NOMO-1 treated with DMSO at 0.1 percent for 48 hours (cell line): ENCODE measurements around the gene DRD4.
"Not testable (repeated sequence)": the region's sequence is repeated elsewhere in the genome, so short reads cannot be mapped to it uniquely, and the experiment has no call there.

ENCODE experiments used
- DNase-seq: peaks from one replicate; lab custom pipeline; 2025; ENCODE audit not compliant: unreplicated experiment; lab: John Stamatoyannopoulos, UW

The DRD4 gene

DNA sequence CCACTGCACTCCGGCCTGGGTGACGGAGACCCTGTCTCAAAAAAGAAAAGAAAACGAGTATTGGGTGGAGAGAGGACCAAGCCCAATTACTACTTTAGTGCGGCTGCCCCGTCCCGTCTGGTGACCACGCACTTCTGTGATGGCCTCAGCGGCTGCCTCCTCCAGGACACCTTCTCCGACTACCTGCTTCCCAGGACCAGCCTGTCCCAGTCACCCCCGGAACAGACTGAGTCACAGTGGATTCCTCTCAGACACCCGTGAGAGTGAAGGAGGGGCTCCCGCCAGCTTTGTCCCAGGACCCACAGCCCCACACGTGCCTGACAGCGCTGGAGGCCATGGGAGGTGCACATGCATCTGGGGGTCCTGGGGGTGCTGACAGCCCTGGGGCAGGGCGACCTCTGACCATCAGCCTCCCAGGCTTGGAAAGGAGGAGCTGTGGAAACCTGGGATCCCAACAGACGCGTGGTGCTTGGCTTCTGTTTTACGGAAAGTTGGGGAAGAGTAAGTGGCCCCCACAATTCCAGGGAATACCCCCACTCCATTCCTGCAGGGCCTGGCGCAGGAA, 4.8 kb downstream of the DRD4 start:
- DNase-seq, result no peak

DNA sequence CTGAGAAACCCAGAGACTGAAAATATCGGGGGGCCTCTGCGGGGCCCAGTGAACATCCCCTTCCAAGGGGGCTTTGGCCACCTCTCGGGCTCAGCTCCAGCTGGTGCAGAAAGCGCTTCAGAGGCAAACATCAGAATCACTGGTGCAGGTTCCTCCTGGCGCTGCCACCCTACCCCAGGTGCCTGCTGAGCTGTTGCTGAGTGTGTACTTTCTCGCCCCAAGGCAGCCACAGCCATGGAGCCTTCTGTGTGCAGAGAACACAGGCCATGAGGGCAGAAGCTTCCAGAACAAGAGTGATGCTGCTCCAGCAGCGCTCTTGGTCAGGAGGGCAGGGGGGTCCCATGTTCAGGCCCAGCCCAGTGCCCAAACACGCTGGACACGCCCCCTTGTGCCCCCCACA, 6.3 kb downstream of the DRD4 start:
- no peak for DNase-seq

DNA sequence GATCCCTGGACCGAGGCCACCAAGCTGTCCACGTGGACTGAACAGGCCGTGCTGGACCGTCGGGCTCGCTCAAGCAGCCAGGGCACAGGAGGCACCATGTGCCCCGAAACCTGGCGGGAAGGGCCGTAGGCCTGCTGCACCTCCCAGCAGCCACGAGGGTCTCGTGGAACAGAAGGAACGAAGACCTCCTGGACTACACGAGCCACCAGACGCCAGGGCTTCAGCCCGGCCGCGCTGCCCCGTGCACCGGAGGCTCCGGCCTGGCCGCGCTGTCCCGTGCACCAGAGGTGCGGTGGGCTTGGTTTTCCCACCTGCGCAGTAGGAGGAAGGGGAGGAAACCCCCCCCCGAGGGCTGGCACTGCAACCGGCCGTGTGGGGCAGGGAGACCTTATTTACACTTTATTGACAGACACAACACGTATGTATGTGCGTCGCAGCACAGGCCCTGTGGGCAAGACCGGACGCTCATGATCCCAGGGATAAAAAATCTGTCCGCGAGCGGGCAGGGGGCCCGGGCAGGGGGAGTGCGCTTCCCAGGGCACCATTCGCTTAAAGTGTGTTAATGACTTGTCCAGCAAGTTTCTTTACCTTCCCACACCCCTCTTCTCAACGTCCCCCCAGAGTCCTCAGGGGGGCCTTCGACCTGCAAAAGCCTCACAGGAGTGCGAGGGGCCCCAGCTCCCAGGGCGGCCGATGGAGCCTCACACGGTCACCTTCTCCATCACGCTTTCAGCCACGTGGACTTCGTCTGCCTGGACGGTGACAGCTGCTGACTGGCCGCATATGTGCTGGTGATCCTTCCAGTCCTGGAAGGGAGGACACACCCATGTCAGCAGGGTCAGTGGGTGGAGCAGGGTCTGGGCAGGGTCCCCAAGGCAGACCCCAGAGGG, 7.0 kb downstream of the DRD4 start:
- DNase-seq, result no peak

DNA sequence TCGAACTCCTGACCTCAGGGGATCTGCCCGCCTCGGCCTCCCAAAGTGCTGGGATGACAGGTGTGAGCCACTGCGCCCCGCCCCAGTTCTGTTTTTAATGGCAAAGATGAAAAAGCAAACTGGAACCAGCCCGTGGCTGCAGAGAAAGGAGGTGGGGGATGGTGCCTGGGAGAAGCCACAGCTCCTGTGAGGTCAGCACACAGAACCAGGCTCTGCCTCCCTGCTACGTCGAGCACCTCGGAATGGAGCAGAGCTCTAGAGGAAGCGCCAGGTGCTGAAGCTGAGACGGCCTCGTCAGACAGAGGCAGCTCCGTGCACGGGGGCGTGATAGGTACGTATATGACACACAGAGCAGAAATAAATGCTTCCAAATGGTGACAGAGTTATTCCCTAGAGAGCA, 8.5 kb downstream of the DRD4 start:
- DNase-seq, result no peak

DNA sequence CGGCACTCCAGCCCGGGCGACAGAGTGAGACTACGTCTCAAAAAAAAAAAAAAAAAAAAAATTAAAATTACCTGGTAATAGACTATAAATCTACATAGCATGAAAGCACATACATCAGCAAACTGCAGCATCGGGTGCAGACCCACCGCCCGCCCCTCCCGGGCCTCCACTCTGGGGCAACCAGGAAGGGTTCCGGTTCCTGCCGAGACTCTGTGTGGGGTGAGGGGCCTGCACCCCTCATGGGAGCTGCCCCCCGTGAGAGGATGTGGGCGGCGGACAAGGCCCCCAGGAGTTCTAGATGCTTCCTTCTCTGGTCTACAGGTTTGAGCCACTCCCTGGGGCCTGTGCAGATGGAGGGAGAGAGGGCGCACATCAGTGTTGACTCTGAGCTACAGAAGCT, 9.1 kb downstream of the DRD4 start:
- DNase-seq, result no peak

DNA sequence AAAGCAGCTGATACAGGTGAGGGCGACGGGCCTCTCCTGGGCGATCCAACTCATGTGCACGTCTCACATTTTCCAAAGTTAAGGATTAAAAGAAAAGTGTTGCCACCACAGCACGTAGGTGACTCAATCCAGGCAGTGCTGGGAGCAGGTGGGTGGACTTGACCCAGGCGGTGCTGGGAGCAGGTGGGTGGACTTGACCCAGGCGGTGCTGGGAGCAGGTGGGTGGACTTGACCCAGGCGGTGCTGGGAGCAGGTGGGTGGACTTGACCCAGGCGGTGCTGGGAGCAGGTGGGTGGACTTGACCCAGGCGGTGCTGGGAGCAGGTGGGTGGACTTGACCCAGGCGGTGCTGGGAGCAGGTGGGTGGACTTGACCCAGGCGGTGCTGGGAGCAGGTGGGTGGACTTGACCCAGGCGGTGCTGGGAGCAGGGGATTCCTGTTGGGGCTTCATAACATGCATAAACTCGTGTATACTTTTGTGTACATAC, 10.6 kb downstream of the DRD4 start:
- DNase-seq, result not testable (repeated sequence)

DNA sequence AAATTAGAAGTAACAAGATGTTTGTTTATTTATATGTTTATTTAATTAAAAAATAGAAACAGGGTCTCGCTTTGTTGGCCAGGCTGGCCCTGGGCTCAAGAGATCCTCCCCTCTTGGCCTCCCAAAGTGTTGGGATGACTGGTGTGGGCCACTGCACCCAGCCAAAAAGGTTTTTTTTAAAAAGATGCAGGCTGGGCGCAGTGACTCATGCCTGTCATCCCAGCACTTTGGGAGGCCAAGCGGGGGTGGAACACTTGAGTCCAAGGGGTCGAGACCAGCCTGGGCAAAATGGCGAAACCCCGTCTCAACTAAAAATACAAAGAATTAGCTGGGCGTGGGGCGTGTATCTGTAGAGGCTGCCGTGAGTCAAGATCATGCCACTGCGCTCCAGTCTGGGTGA, 13.4 kb downstream of the DRD4 start:
- no peak for DNase-seq

DNA sequence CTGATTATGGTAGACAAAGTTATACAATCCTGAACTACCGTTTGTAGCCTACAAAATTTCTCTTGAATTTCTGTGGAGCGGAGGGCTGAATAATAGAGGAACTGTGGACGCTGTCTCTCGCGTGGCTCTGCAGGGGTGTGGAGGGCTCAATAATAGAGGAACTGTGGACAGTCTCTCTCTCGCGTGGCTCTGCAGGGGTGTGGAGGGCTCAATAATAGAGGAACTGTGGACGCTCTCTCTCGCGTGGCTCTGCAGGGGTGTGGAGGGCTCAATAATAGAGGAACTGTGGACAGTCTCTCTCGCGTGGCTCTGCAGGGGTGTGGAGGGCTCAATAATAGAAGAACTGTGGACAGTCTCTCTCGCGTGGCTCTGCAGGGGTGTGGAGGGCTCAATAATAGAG, 16.1 kb downstream of the DRD4 start:
- not testable (repeated sequence) for DNase-seq

DNA sequence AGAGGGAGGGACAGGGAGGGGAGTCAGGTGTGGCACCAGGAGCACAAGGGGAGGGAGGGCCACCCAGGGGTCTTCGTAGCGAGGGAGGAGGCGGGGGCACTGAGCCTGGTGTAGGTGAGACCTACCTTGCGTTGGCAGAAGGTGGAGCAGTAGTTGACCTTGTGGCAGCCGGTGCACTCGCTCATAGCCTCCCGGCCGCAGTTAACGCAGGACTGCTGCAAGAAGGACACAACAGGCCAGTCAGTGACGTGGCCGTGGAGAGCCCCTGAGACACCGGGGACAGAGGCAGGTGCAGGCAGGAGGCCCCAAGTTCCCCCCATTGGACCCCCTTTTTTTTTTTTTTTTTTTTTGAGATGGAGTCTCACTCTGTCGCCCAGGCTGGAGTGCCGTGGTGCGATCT, 16.8 kb downstream of the DRD4 start:
- DNase-seq, result no peak

DNA sequence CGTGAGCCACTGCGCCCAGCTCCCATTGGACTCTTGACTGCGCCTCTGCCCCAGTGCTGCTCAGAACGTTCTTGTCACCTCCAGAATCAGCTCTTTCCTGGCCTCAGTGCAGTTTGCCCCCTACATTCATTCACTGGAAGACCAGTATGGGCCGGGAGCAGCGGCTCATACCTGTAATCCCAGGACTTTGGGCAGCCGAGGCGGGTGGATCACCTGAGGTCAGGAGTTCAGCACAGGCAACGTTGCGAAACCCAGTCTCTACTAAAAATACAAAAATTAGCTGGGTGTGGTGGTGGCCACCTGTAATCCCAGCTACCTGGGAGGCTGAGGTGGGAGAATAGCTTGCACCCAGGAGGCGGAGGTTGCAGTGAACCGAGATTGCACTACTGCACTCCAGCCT, 17.4 kb downstream of the DRD4 start:
- DNase-seq, result not testable (repeated sequence)

DNA sequence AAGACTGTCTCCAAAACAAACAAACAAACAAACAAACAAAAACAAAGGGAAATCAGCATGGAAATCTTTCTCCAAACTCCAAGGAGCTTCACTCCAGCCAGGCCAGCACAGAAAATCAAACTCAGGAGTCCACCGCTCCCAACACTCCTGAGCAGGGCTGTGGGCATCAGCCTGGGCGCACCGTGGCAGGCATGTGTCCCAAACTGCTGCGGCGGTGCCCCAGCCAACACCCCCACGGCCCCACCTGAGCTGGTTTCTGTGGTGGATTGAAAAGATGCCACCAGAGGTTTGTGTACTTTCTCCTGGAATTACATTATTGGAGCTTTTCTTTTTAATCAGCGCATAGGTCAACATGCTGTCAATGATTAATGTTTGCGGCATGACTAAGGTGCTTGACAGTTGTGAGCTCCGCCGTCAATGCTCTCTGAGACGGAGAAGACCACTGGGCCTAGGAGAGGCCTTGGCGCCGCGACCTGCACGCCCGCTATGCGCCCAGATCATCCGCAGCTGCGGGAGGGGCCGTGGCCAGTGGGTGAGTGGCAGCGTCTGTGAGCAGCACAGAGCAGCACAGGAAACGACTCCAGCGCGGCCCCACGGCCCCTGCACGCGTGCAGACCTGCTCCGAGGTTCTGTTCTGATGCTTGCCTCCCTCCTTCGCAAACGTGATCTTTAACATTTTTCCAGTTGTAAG, 18.1 kb downstream of the DRD4 start:
- DNase-seq, result no peak

DNA sequence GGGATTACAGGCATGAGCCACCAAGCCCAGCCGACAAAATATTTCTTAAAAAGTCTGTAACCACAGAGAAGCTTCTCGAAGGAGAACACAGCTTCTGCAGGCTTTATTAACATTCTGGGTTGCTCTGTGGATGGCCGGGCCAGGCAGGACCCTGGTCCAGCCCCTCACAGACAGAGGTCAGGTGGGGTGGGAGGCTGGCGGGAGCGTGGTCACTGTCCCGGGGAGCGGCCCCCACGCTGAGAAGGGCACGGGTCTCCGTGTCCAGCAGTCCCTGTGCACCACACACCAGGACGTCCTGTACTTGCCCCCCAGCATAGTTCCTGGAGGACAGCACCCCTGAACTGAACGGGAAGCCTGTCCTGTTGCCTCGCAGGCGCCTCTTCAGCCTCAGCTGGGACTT, 19.4 kb downstream of the DRD4 start:
- DNase-seq, result no peak

DNA sequence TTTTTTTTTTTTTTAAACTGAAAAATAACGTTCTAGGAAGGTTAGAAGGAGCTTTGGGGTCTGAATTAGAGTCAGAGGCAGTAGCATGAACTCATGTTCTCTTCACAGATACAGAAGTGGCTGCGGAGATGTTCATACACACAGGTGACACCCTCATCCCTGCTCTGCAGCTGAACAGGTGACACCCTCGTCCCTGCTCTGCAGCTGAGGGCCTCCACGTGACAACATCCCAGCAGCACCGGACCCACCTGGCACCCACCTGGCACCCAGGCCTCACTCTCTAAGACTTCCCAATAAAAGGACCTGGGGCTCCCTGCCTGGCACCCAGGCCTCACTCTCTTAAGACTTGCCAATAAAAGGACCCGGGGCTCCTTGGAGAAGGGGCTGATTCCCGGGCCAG, 19.8 kb downstream of the DRD4 start:
- no peak for DNase-seq

DNA sequence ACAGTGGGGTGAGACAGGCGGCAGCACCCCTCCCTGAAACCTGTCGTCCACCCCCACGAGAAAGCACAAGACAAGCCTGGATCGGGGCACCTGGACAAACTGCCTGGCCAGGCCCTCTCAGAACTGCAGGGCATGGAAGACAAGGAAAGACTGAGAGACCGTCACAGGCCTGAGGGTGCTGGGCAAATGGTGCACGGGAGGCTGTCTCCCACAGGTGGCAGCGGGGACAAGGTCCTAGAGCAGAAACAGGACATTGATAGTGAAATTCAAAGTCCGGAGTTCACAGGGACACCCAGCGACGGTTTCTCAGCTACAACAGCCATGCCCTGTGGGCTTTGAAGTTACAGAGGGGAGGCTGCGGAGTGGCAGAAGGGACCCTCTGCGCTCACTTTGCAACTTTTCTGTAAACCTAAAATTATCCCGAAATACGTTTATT, 20.6 kb downstream of the DRD4 start:
- no peak for DNase-seq

DNA sequence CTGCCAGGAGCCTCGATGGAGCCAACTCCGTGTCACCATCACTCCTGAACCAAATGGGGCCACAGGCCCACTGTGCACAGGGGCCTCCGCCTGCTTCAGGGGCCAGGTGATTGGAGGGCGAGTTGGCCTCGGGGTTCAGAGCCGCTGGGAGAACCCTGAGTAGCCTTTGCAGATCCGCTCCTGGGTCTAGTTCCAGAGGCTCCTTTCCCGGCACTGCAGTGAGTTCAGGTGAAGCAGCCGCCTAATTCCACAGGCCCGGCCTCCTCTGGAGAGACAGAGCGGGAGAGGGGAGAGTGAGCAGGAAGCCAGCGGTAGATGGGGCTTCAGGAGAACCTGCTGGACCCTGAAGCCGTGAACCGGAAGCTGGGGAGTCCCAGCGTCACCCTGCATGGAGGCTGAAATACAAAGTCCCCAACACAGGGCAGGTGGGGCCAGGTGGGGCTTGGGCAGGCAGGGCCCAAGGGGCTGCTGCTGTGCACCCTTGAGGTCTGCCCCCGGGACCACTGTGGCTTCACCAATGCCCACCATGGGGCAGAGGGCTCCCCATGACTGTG, 22.5 kb downstream of the DRD4 start:
- DNase-seq, result no peak

DNA sequence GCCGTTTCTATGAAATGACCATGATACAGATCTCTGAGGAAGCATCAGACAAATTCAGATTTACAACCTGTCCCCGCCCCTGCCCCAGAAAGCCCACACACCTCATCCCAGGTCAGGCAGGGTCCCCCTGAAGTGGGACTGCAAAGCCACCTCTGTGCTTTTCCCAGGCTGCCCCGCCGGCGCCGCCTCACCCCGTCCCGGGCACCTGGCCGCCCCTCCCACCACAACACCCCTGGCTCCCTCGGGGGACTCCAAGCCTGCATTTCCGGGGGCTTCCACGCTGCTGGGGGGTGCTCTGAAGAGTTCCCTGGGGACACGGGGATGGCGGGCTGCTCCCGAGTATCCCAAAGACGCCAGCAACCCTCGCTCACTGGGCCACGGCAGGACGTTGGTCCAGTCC, 23.2 kb downstream of the DRD4 start:
- DNase-seq, result no peak

DNA sequence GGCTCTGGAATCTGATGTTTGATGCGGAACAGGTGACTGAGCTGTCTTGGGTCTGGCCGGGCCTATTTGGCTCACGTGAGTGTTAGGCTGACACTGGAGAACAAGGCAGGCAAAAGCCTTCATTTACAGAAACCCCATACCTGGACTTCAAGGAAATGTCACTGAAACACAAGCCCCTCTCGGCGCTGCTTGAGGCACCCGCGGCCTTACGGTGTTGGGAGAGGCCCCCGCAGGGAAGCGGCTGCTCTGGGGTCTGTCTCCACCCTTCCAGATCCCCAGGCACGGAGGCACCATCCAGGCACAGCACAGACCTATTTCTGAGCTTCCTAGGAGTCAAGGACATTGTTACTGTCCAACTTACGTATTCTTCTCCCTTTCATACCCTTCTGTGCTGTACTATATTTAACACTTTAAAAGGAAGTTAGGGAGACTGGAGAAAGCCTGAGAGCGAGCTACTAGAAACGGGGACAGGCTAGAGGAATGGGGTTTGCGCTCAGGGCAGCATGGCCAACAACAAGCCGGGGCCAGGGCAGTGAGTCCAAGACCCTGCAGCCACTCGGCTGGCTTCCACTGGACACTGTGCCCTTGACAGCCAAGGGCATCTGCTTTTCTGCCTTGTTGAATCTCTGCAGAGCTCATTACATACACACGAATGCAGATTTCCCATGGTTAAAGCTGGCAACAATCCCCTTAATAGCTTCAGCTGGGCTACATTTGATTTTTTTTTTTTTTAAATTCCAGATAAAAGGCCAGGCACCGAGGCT, 23.8 kb downstream of the DRD4 start:
- DNase-seq, result no peak

DNA sequence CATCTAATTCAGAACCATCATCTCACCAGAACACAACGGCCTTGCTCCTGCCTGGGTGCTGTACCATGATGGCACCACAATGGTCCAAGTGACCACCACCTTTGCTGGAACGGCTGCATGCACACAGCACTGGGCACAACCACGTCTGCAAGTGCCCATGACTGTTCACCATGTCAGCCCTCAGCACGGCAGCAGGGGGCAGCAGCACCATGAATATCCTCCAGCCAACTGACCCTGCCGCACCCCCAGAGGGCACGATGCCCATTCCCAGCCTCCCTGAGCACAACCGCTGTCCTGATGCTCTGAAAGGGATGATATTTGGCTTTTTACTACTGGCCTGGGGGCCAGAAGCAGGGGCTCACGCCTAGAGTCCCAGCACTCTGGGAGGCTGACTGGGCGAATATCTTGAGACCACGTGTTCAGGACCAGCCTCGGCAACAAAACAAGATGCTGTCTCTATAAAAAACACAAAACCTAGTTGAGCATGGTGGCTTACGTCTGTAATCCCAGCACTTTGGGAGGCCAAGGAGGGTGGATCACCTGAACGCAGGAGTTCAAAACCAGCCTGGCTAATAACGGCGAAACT, 25.7 kb downstream of the DRD4 start:
- DNase-seq, result peak; percentile 11

DNA sequence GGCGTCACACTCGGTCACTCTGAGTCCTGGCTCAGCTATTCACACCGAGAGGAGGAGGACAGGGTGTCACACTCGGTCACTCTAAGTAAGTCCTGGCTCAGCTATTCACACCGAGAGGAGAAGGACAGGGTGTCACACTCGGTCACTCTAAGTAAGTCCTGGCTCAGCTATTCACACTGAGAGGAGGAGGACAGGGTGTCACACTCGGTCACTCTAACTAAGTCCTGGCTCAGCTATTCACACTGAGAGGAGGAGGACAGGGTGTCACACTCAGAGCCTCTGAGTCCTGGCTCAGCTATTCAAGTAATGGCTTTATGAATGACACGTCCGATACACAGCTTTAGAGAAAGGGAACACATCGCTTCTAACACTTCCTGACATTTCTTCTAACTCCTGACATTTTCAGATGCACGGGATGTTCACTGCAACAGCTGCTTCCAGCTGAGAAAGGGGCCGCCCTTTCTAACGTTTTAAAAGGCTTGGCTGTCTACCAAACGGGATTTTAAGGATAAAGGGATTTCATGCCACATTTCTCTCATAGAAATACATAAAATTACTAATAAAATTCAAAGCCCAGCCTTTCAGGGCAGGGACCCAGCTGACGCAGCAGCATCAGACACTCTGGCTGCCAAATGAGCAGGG, 28.1 kb downstream of the DRD4 start:
- no peak for DNase-seq

DNA sequence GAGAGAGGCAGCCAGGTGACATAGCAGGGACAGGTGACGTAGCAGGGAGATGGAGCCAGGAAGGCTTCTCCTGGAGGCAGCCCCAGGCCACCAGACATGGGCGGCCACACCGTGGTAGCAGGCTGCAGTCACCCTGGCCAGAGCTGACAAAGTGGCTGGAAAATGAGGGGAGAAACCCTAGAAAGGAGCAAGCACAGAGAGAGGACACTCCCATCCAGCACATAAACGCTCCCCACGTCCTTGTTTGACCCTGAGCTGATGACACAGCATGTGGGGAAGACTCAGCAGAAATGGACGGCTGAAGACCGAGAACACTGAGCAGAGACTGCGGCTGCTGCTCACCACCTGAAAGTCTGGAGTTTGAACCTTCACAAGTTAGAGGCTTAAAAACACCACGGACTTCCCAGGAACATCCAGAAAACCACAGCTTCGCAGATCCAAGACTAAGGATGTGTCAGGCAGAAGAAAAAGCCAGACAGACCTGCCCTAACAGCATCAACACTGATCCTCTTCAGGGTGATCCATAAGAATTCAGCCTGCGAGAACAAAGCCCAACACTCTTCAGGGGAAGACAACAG, 28.7 kb downstream of the DRD4 start:
- no peak for DNase-seq
